Heart left ventricle (tissue), 13 donors: Measurements from ENCODE around the gene TREM1.

ENCODE experiments used
- POLR2A ChIP-seq, 2 donors: fragments of 450-650 bp; IDR thresholded peaks; one replicate each; pipeline ENCODE4 v1.6.1; 2017; ENCODE audit warnings: antibody characterized with exemption in 2 of 2, mild to moderate bottlenecking in 2 of 2, moderate library complexity in 2 of 2
- TF ChIP-seq, protein P1 (sequence below), 12 donors: fragments of 200-600 bp; sonication (generic) in 4 of 12; IDR thresholded peaks; one replicate each; pipeline versions ENCODE4 v1.5.0 to v1.8.0; 2018 to 2022; ENCODE audit warnings: antibody characterized with exemption in 12 of 12, mild to moderate bottlenecking in 5 of 12
- donor health status: ischemic (EF 13 %, LVEDD 7.1; RV severe dilation, severe dysfunction).
- donor health status: DM: no; HTN: yes; CAD: no.
- donor health status: DM: no; HTN: no; CAD: no.
- donor health status: ischemic (EF 25% LVEDD 6.9; RV normal size, moderate dysfunction).
- donor health status: ischemic (EF 25% LVEDD 5.7; RV mildly dilated, moderate dysfunction).
- donor health status: ischemic (EF 35%, LVEDD 5.7; RV mildly dilated, moderate dysfunction).
- donor health status: nonischemic (EF 11% LVEDD 7.7; RV severe dilation, severe dysfunction).
- donor health status: DM: yes; HTN: yes; CAD: no.
- donor health status: PGD.
- donor health status: ischemic (EF 29% LVEDD 5.4; RV normal size, mild dysfunction).
- donor health status: nonischemic (EF 23%, LVEDD 6.1; RV moderate dilation, normal function).

DNA sequence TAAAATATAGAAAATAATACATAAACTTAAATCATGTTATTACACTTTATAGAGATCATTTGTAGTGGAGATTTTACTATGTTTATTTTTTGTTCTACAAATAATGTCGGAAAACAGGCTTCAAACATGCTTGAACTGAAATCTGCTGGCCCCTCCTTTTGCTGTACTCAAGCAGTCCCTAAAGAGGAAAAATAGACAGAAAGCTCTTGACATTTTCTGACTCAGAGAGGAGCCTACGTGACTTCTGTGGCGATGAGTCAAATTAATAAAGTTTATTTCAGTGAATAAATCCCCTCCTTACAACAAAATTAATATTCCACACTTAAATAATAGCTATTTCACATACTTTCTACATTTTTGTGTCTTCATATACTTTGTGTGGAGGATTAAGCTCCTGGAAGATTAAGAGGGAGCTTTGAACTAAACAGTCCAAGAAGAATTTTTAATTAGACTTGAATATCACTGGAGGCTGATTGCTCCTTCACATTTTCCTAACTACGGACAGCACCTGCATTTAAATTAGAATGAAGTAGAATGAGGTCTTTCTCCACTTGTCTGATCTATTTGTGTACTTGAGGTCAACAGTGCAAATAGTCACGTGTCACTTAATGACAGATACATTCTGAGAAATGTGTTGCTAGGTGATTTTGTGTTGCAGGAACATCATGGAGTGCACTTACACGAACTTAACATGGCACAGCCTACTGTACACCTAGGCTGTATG is 1.7 kb upstream of the TREM1 start:
- TF ChIP-seq, protein P1, sequence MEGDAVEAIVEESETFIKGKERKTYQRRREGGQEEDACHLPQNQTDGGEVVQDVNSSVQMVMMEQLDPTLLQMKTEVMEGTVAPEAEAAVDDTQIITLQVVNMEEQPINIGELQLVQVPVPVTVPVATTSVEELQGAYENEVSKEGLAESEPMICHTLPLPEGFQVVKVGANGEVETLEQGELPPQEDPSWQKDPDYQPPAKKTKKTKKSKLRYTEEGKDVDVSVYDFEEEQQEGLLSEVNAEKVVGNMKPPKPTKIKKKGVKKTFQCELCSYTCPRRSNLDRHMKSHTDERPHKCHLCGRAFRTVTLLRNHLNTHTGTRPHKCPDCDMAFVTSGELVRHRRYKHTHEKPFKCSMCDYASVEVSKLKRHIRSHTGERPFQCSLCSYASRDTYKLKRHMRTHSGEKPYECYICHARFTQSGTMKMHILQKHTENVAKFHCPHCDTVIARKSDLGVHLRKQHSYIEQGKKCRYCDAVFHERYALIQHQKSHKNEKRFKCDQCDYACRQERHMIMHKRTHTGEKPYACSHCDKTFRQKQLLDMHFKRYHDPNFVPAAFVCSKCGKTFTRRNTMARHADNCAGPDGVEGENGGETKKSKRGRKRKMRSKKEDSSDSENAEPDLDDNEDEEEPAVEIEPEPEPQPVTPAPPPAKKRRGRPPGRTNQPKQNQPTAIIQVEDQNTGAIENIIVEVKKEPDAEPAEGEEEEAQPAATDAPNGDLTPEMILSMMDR (IDR thresholded peaks at IDR 0.05), result no peak
- no peak for TF ChIP-seq POLR2A (IDR thresholded peaks at IDR 0.05)
